Naive thymus-derived CD8-positive, alpha-beta T cell (primary cell): Measurements from ENCODE around the gene EDIL3. TPM values are rescaled to one million over a fixed set of nuclear protein-coding genes. Genes with fewer than 3 reads are reported as not detected.
"Not testable (repeated sequence)": the region's sequence is repeated elsewhere in the genome, so short reads cannot be mapped to it uniquely, and the experiment has no call there.

Source experiments
- ATAC-seq, 2 donors: fragments of 150-1000 bp; cut with Tn5 transposase in 1 of 2; sonication (Bioruptor Pico), chemical (Tn5 transposase) in 1 of 2; 1 replicate in 1 of 2; 2 replicates in 1 of 2; pipeline ENCODE4 v1.10.0; 2021; ENCODE audit warnings: mild to moderate bottlenecking in 2 of 2, moderate library complexity in 2 of 2
- POLR2A ChIA-PET: fragments of 350-600 bp; sonication (Branson Sonifier 250); formaldehyde crosslinking; loops from one replicate; lab custom pipeline; 2021; ENCODE audit warnings: antibody characterized with exemption; lab: Charles Lee
- DNase-seq, 10 donors: peaks; one replicate each; pipeline versions ENCODE4 v3.0.0 to v3.0.0-alpha.2; 2020 to 2022
- H3K27ac Mint-ChIP-seq, 10 donors: one replicate each; pipeline ENCODE4 v1.8.0; 2020 to 2022; ENCODE audit warnings: mild to moderate bottlenecking in 10 of 10, mixed read lengths in 10 of 10, moderate library complexity in 4 of 10, inconsistent platforms in 1 of 10
- H3K27me3 Mint-ChIP-seq, 5 donors: one replicate each; pipeline ENCODE4 v1.8.0; 2021 to 2022; ENCODE audit warnings: mixed read lengths in 5 of 5
- H3K36me3 Mint-ChIP-seq, 3 donors: one replicate each; pipeline ENCODE4 v1.8.0; 2020 to 2022; ENCODE audit warnings: mixed read lengths in 3 of 3, mild to moderate bottlenecking in 2 of 3, inconsistent platforms in 1 of 3
- H3K4me1 Mint-ChIP-seq, 4 donors: one replicate each; pipeline ENCODE4 v1.8.0; 2021 to 2022; ENCODE audit warnings: mixed read lengths in 4 of 4
- H3K4me3 Mint-ChIP-seq, 10 donors: one replicate each; pipeline ENCODE4 v1.8.0; 2020 to 2022; ENCODE audit warnings: mild to moderate bottlenecking in 10 of 10, mixed read lengths in 10 of 10, moderate library complexity in 6 of 10, inconsistent platforms in 1 of 10
- H3K9me3 Mint-ChIP-seq, 9 donors: one replicate each; pipeline ENCODE4 v1.8.0; 2020 to 2022; ENCODE audit warnings: mixed read lengths in 9 of 9, mild to moderate bottlenecking in 3 of 9, inconsistent platforms in 1 of 9, moderate library complexity in 1 of 9
- polyA plus RNA-seq, 3 donors: library from polyadenylated mRNA; unstranded; fragments of 300-500 nt; fragmentation: Illumina TruSeq; gene quantifications; one replicate each; pipeline ENCODE4 v1.2.3, GENCODE V29; 2021
- total RNA-seq, 8 experiments: library from RNA in 2 of 8; stranded (reverse) in 2 of 8; gene quantifications; one replicate each; pipeline ENCODE4 v1.2.3 and lab custom pipeline; 2021 to 2026

Gene EDIL3
- total and polyA plus RNA-seq, 5 experiments from 2014 or later: not detected

- H3K4me3 Mint-ChIP-seq, POLR2A ChIA-PET, DNase-seq, ATAC-seq, H3K36me3 Mint-ChIP-seq, H3K27ac Mint-ChIP-seq, H3K4me1 Mint-ChIP-seq, H3K27me3 Mint-ChIP-seq: not testable (repeated sequence)
- peaks cover 0 to 17% (median 5%) of the 10 kb centered on the region in 9 donors for H3K9me3 Mint-ChIP-seq
Observed at GRCh38 chr5:84312280-84312679, 72.4 kb downstream of the EDIL3 start.

GRCh38 chr5:84309850-84310249 is 74.8 kb downstream of the EDIL3 start:
- H3K27me3 Mint-ChIP-seq: not testable (repeated sequence)

GRCh38 chr5:84306601-84307000 is 78.1 kb downstream of the EDIL3 start:
- POLR2A ChIA-PET: no interaction called here
- H3K4me1 Mint-ChIP-seq: no peaks in the 10 kb centered on the region

More at GRCh38 chr5:84309850-84310249, 74.8 kb downstream of the EDIL3 start:
- H3K4me3 Mint-ChIP-seq, H3K27ac Mint-ChIP-seq, ATAC-seq, H3K4me1 Mint-ChIP-seq, DNase-seq, H3K36me3 Mint-ChIP-seq, POLR2A ChIA-PET: not testable (repeated sequence)
- peaks cover 0 to 25% (median 4%) of the 10 kb centered on the region in 9 donors for H3K9me3 Mint-ChIP-seq

DNA sequence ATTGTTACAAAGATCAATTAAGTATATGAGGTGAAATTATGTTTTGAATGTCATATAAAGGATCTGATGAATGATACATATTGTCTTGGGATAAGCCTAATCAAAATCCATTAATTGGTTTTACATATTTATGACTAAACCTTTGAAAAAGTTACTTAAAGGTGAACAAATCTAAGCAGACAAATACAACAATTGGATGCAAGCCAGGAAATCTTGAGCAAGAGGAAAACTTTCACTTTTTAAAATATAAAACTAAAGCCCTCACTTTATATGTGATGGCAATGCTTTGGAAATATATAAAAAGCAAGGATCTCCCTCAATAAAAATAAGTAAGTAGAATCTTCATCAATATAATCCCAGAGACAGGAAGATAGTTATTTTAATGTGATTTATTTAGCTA is 80.1 kb downstream of the EDIL3 start:
- Mint-ChIP-seq H3K36me3 (no peaks in the 10 kb centered on the region), H3K4me3 (no peak overlapping the region), H3K27me3 (no peaks in the 10 kb centered on the region), H3K27ac (no peak overlapping the region), H3K4me1 (no peaks in the 10 kb centered on the region), H3K9me3 (peaks cover 0 to 18% (median 0%) of the 10 kb centered on the region in 9 donors)
- DNase-seq: no peak
- no peak for ATAC-seq
- POLR2A ChIA-PET: no interaction called here

More at GRCh38 chr5:84306601-84307000, 78.1 kb downstream of the EDIL3 start:
- no peak for ATAC-seq
- no peak overlapping the region for H3K27ac Mint-ChIP-seq
- no peaks in the 10 kb centered on the region for H3K27me3 Mint-ChIP-seq
- no peak for DNase-seq
- H3K9me3 Mint-ChIP-seq: peaks cover 0 to 25% (median 0%) of the 10 kb centered on the region in 9 donors
- no peaks in the 10 kb centered on the region for H3K36me3 Mint-ChIP-seq
- H3K4me3 Mint-ChIP-seq: no peak overlapping the region

DNA sequence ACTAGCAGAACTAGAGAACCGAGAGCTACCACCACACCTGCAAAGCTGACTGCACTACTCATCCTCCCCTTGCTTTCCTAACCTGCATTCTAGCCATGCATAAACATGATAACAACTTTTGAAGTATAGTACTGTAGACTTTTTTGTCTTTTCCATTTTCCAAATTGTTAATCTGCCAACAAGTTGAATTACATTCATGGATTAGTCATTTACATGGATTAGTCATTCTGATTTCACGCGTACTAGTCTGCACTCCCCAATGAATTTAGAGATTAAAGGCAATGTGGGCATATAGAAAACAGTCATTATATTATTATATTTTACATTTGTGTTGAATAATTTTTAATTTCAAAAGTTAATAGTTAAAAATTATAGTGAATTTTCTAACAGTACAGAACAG is 81.4 kb downstream of the EDIL3 start:
- no peak for ATAC-seq
- Mint-ChIP-seq H3K9me3 (peaks cover 0 to 18% (median 0%) of the 10 kb centered on the region in 9 donors), H3K4me1 (no peaks in the 10 kb centered on the region), H3K4me3 (no peak overlapping the region), H3K27me3 (no peaks in the 10 kb centered on the region), H3K36me3 (no peaks in the 10 kb centered on the region), H3K27ac (no peak overlapping the region)
- POLR2A ChIA-PET: no interaction called here
- DNase-seq: no peak

DNA sequence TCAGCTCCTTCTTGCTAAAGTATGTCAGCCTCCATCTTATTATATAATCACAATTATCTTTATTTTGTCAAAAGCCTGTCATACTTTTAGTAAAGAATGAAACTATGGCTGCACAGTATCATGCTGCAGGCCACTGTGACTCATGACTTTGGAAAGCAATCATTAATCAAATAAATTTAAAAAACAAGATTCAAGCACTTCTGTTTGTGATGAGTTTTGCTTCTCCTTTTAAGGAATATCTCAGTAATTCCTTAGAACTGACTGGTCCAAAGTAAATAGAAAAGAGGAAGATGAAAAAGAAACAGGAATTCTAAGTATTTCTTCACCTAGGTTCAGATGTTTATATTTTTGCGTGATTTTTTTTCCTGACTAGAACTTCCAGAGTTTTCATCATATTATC is 83.1 kb downstream of the EDIL3 start:
- no peak for DNase-seq
- no peaks in the 10 kb centered on the region for H3K36me3 Mint-ChIP-seq
- H3K27me3 Mint-ChIP-seq: peaks cover 0 to 4% (median 0%) of the 10 kb centered on the region in 5 donors
- no peak overlapping the region for H3K27ac Mint-ChIP-seq
- H3K4me3 Mint-ChIP-seq: no peak overlapping the region
- POLR2A ChIA-PET: no interaction called here
- H3K4me1 Mint-ChIP-seq: no peaks in the 10 kb centered on the region
- ATAC-seq: no peak
- peaks cover 0 to 10% (median under 1%) of the 10 kb centered on the region in 9 donors for H3K9me3 Mint-ChIP-seq

- Mint-ChIP-seq H3K36me3 (no peaks in the 10 kb centered on the region), H3K27me3 (peaks cover 0 to 4% (median 0%) of the 10 kb centered on the region in 5 donors), H3K4me3 (no peak overlapping the region), H3K4me1 (no peaks in the 10 kb centered on the region), H3K9me3 (peaks cover 0 to 10% (median 0%) of the 10 kb centered on the region in 9 donors), H3K27ac (no peak overlapping the region)
- ATAC-seq (no peak), DNase-seq (no peak)
- POLR2A ChIA-PET: no interaction called here
Observed at GRCh38 chr5:84299959-84300358, 84.7 kb downstream of the EDIL3 start.

DNA sequence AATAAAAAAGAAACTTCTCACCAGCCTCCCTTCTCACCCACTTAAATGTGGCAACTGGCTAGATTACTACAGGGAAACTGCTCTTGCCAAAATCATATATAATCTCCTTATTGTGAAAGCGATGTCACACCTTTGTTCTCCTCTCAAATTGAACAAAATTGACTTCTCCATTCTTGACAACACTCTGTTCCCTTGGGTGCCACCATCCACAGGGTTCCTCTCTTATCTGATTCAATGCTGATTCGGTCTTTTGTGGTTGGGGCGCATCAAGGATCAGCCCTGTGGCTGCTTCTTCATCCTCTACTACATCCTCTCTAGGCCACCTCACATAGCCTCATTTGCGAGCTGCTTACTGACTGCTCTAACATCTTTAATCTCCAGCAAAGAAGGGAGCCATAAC is 86.1 kb downstream of the EDIL3 start:
- Mint-ChIP-seq H3K4me1 (no peaks in the 10 kb centered on the region), H3K4me3 (no peak overlapping the region), H3K9me3 (peaks cover 0 to 10% (median 0%) of the 10 kb centered on the region in 9 donors)

GRCh38 chr5:84297641-84298040 is 87.0 kb downstream of the EDIL3 start:
- POLR2A ChIA-PET, ATAC-seq, H3K4me1 Mint-ChIP-seq, H3K9me3 Mint-ChIP-seq, DNase-seq, H3K36me3 Mint-ChIP-seq, H3K27me3 Mint-ChIP-seq, H3K4me3 Mint-ChIP-seq: not testable (repeated sequence)
- H3K27ac Mint-ChIP-seq: peak overlapping the region in 1 of 10 donors; percentile 49

More for the DNA sequence above, 86.1 kb downstream of the EDIL3 start:
- H3K27me3 Mint-ChIP-seq: peaks cover 0 to 4% (median 0%) of the 10 kb centered on the region in 5 donors
- H3K27ac Mint-ChIP-seq: no peak overlapping the region
- POLR2A ChIA-PET: no interaction called here
- ATAC-seq: no peak
- no peaks in the 10 kb centered on the region for H3K36me3 Mint-ChIP-seq
- DNase-seq: no peak

- Mint-ChIP-seq H3K36me3 (no peaks in the 10 kb centered on the region), H3K4me3 (no peak overlapping the region), H3K4me1 (no peaks in the 10 kb centered on the region), H3K27ac (no peak overlapping the region), H3K9me3 (peaks cover 0 to 8% (median 0%) of the 10 kb centered on the region in 9 donors), H3K27me3 (peaks cover 0 to 7% (median 0%) of the 10 kb centered on the region in 5 donors)
- DNase-seq (no peak), ATAC-seq (no peak)
- POLR2A ChIA-PET: no interaction called here
Observed at GRCh38 chr5:84292788-84293653, 91.7 kb downstream of the EDIL3 start.

DNA sequence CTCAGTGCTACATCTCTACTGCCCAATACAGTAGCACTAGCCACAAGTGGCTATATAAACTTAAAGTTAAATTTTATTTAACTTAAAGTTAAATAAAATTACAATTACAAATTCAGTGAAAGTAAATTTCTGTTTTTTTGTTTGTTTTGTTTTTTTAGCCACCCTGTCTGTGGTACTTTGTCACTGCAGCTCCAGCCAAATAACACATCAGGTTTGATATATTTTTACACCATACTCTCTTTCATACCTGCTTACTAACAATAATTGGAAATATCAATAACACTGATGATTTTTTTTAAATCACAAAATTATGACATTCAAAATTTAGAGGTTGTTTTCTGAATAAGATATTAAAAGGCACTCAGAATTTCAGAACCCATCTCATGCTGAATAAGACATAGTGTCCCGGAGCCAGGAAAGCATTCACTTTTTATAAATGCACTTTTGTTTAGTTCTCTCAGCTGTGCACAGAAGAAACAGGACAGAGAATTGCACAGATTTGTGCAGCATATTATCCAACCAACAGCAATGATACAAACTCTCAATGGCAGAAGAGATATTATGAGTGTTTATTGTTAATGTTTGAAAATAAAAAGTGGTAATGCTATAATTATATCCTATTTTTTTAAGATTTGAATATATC is 92.6 kb downstream of the EDIL3 start:
- peaks cover 0 to 3% (median 0%) of the 10 kb centered on the region in 5 donors for H3K27me3 Mint-ChIP-seq
- H3K27ac Mint-ChIP-seq: no peak overlapping the region
- no peak overlapping the region for H3K4me3 Mint-ChIP-seq
- H3K36me3 Mint-ChIP-seq: no peaks in the 10 kb centered on the region
- ATAC-seq: no peak
- DNase-seq: no peak
- no peaks in the 10 kb centered on the region for H3K4me1 Mint-ChIP-seq
- POLR2A ChIA-PET: no interaction called here
- H3K9me3 Mint-ChIP-seq: peaks cover 0 to 2% (median 0%) of the 10 kb centered on the region in 9 donors

- ATAC-seq (no peak), DNase-seq (no peak)
- POLR2A ChIA-PET: no interaction called here
- Mint-ChIP-seq H3K9me3 (peaks cover 0 to 2% (median 0%) of the 10 kb centered on the region in 9 donors), H3K4me1 (no peaks in the 10 kb centered on the region), H3K27ac (no peak overlapping the region), H3K4me3 (no peak overlapping the region), H3K36me3 (no peaks in the 10 kb centered on the region), H3K27me3 (peaks cover 0 to 3% (median 0%) of the 10 kb centered on the region in 5 donors)
Observed at GRCh38 chr5:84290673-84291072, 94.0 kb downstream of the EDIL3 start.

DNA sequence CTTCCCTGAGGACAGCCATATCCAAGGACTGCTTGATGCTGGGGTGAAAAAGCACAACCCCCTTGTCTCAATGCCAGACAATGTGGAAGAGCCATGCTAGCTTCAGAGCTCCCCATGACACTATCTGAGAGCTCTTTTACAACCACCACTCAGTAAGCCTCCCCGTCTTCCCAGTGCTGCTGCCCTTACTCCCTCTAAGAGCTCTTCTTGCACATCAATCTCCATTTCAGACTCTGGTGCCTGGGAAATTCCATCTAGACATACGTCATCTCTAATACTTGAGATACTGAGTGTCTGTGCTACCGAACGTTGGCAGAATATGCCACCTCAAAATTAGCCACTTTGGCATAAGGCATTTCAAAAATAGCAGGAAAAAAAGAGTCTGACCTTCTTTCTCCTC is 94.5 kb downstream of the EDIL3 start:
- Mint-ChIP-seq H3K36me3 (no peaks in the 10 kb centered on the region), H3K27me3 (peaks cover 0 to 3% (median 0%) of the 10 kb centered on the region in 5 donors), H3K27ac (no peak overlapping the region), H3K4me3 (no peak overlapping the region), H3K4me1 (no peaks in the 10 kb centered on the region), H3K9me3 (peaks cover 0 to 2% (median 0%) of the 10 kb centered on the region in 9 donors)
- POLR2A ChIA-PET: no interaction called here
- ATAC-seq (no peak), DNase-seq (no peak)
